Endometrium (tissue), 2 donors: ENCODE measurements around the gene MUCL1.

Source experiments
- FAIRE-seq: peaks from 2 replicates; lab custom pipeline; 2012; peaks lifted over from hg19 to GRCh38; lab: Jason Lieb, UNC
- donor health status: control.
- donor health status: control.

MUCL1 gene

GRCh38 chr12:54891717-54892478 is 37.6 kb downstream of the MUCL1 start:
- no peak for FAIRE-seq
